Thyroid gland (tissue), 4 donors: ENCODE data around the gene ABHD1.

Experiments used
- CTCF ChIP-seq, 6 experiments: fragments of 200-600 bp in 3 of 6; fragments of 450-650 bp in 3 of 6; sonication (generic) in 3 of 6; IDR thresholded peaks; one replicate each; pipeline ENCODE4 v1.5.1; 2016 to 2019; ENCODE audit warnings: antibody characterized with exemption in 6 of 6, mild to moderate bottlenecking in 2 of 6, inconsistent platforms in 1 of 6, moderate library complexity in 1 of 6
- POLR2A ChIP-seq, 2 donors: fragments of 450-650 bp; IDR thresholded peaks; one replicate each; pipeline ENCODE4 v1.6.1; 2017; ENCODE audit warnings: antibody characterized with exemption in 2 of 2, mild to moderate bottlenecking in 2 of 2, moderate library complexity in 1 of 2

GRCh38 chr2:27178469-27178868 is 54.9 kb downstream of the ABHD1 start:
- no peak for TF ChIP-seq CTCF (IDR thresholded peaks at IDR 0.05)
- no peak for TF ChIP-seq POLR2A (IDR thresholded peaks at IDR 0.05)
